ENCODE results near the gene CARD9. TPM values are rescaled to one million over a fixed set of nuclear protein-coding genes. Genes with fewer than 3 reads are reported as not detected.
A peak's percentile ranks its signal among the peaks of the same experiment; 100 is the strongest.

Gene CARD9
- polyA plus RNA-seq, 1 of the 3 experiments (the other 2 are of a cell fraction), result 1.1 TPM

- 60% methylated on average over 8 of the region's 26 CpGs for WGBS (ENCODE audit: low lambda C conversion rate)
- H3K27ac ChIP-seq (ENCODE audit: low read depth in 2 of 2, low read length in 1 of 2), result peak overlapping the region in 1 of 2 experiments; percentile 96; a peak in 3 of 4 replicates
- no peaks in the 10 kb centered on the region for H3F3A ChIP-seq (replicated peaks; ENCODE audit: insufficient read depth)
- peak overlapping the region; percentile 42; the same call in 1 of the 2 replicates for H3K9ac ChIP-seq
- H3K9me3 ChIP-seq, result no peaks in the 10 kb centered on the region
- peak overlapping the region; percentile 80 for H3K4me2 ChIP-seq
- peaks cover 0 to 10% of the 10 kb centered on the region in 2 experiments for H3K36me3 ChIP-seq (replicated peaks in 1 of 2; ENCODE audit: control insufficient read depth in 1 of 2, insufficient read depth in 2 of 2, low read length in 1 of 2)
- H2AFZ ChIP-seq (ENCODE audit: low read depth), result no peak overlapping the region
- 0 out of 2 replicates have a peak, but pooled peaks cover 3% of the 10 kb centered on the region for H4K20me1 ChIP-seq (ENCODE audit: insufficient read depth)
- peaks cover 0 to 61% of the 10 kb centered on the region in 2 experiments; a peak in 1 of 4 replicates for H3K4me1 ChIP-seq (ENCODE audit: control insufficient read depth in 1 of 2, insufficient read depth in 2 of 2, low read depth in 1 of 2, low read length in 1 of 2)
- H3K9me2 ChIP-seq, result no peaks in the 10 kb centered on the region
- no peak for DNase-seq
- no peaks in the 10 kb centered on the region for H3K27me3 ChIP-seq (ENCODE audit: insufficient read depth)
- TF ChIP-seq RCOR1 (IDR thresholded peaks at IDR 0.05; ENCODE audit: low read length), result no peak
- peak; percentile 2 for TF ChIP-seq CHD2 (IDR thresholded peaks at IDR 0.05; ENCODE audit: low read length, partially characterized antibody)
- no peak for TF ChIP-seq GATA2 (CRISPR knock-in tag; IDR thresholded peaks at IDR 0.05)
- peak in 1 of 2 experiments; percentile 12; a peak in 1 of 4 replicates for TF ChIP-seq EP300 (IDR thresholded peaks at IDR 0.05; ENCODE audit: borderline replicate concordance in 1 of 2, low read depth in 1 of 2, low read length in 1 of 2)
- TF ChIP-seq PBX3 (IDR thresholded peaks at IDR 0.05), result no peak
- no peak for TF ChIP-seq YY1 (IDR thresholded peaks at IDR 0.05; ENCODE audit: low read depth)
- no peak overlapping the region; a peak in 1 of 4 replicates for H3K4me3 ChIP-seq (ENCODE audit: low read depth in 2 of 2, low read length in 1 of 2)
- no peaks in the 10 kb centered on the region for H3K79me2 ChIP-seq (ENCODE audit: insufficient read depth)
- POLR2A ChIA-PET, result interaction anchor here (0.6 to 3.8 kb wide), 4 partner anchors 11 to 36 kb away, joined by 3 to 36 read pairs (median 6); partner anchors contain the start of gene CARD9
- CTCF ChIA-PET, result interaction anchor here (0.6 to 6.8 kb wide), 14 partner anchors 10 to 374 kb away, joined by 3 to 65 read pairs (median 6); partner anchors contain the start of genes CARD9, GPSM1 and SNAPC4
Observed at GRCh38 chr9:136361754-136362449, 11.6 kb downstream of the CARD9 start.

- peak; percentile 71 for TF ChIP-seq FOXJ3 (CRISPR knock-in tag; IDR thresholded peaks at IDR 0.05)
- no peak for TF ChIP-seq EZH2phosphoT487 (IDR thresholded peaks at IDR 0.05; ENCODE audit: borderline replicate concordance, low read depth)
- peak; percentile 69 for DNase-seq
- Histone ChIP-seq H4K20me1 (ENCODE audit: insufficient read depth) (0 out of 2 replicates have a peak, but pooled peaks cover 3% of the 10 kb centered on the region), H3K9ac (no peak overlapping the region), H3K27ac (ENCODE audit: low read depth in 2 of 2, low read length in 1 of 2) (peak overlapping the region in 1 of 2 experiments; percentile 96; a peak in 2 of 4 replicates), H3K4me1 (ENCODE audit: control insufficient read depth in 1 of 2, insufficient read depth in 2 of 2, low read depth in 1 of 2, low read length in 1 of 2) (peaks cover 0 to 61% of the 10 kb centered on the region in 2 experiments; a peak in 1 of 4 replicates), H3K9me2 (no peaks in the 10 kb centered on the region), H3K36me3 (replicated peaks in 1 of 2; ENCODE audit: control insufficient read depth in 1 of 2, insufficient read depth in 2 of 2, low read length in 1 of 2) (peaks cover 0 to 17% of the 10 kb centered on the region in 2 experiments), H3F3A (replicated peaks; ENCODE audit: insufficient read depth) (no peaks in the 10 kb centered on the region), H3K27me3 (ENCODE audit: insufficient read depth) (no peaks in the 10 kb centered on the region), H3K4me2 (no peak overlapping the region), H3K9me3 (no peaks in the 10 kb centered on the region), H3K4me3 (ENCODE audit: low read depth in 2 of 2, low read length in 1 of 2) (no peak overlapping the region), H2AFZ (ENCODE audit: low read depth) (no peak overlapping the region), H3K79me2 (ENCODE audit: insufficient read depth) (no peaks in the 10 kb centered on the region)
- WGBS (ENCODE audit: low lambda C conversion rate), result 86% methylated on average over 15 of the region's 43 CpGs
- ChIA-PET POLR2A (interaction anchor here (1.2 to 3.8 kb wide), 3 partner anchors 10 to 16 kb away, joined by 3 to 36 read pairs (median 8); partner anchors contain the start of gene CARD9), CTCF (interaction anchor here (0.6 to 6.8 kb wide), 8 partner anchors 10 to 227 kb away, joined by 3 to 65 read pairs (median 18); partner anchors contain the start of genes CARD9, GPSM1 and SNAPC4)
Observed at GRCh38 chr9:136361047-136361753, 12.3 kb downstream of the CARD9 start.

All from SK-N-SH (cell line).